ENCODE results near the gene CSTF2.
"Not testable (repeated sequence)": the region's sequence is repeated elsewhere in the genome, so short reads cannot be mapped to it uniquely, and the experiment has no call there.

Gene CSTF2, protein sequence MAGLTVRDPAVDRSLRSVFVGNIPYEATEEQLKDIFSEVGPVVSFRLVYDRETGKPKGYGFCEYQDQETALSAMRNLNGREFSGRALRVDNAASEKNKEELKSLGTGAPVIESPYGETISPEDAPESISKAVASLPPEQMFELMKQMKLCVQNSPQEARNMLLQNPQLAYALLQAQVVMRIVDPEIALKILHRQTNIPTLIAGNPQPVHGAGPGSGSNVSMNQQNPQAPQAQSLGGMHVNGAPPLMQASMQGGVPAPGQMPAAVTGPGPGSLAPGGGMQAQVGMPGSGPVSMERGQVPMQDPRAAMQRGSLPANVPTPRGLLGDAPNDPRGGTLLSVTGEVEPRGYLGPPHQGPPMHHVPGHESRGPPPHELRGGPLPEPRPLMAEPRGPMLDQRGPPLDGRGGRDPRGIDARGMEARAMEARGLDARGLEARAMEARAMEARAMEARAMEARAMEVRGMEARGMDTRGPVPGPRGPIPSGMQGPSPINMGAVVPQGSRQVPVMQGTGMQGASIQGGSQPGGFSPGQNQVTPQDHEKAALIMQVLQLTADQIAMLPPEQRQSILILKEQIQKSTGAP

DNA sequence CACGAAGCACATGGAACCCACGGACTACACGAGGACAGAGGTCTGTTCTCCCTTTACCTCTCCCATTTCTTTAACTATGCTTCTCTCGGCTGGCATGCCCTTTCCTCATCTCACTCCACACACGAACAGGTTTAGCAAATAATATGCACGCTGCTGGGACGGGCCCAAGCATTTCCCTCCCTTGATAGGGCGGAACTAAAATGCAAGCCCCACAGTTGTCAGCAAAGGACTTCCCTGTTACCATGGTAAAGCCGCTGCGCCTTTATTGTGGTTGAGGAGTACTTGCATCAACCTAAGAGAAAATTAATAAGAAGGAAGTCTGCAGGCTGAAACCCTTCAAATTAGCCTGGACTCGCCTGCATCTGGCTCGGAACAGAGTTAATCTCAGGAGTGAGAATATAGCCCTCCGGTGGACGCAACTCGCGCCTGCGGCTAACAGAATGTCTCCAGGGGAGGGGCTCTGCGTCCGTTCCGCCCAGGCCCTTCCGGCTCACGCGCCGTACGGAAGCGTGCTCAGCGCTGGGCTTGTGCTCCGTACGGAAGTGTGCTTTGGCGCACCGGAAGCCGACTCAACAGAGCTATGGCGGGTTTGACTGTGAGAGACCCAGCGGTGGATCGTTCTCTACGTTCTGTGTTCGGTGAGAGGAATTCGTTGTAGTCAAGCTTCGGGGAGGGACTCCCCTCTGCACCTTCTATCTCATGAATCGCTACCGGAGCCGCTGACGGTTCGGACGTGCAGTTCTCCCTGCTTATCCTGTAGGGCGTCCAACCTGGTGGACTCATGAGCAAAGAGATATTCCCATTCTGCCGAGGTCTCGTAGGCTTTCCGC is at the start of gene CSTF2:
TSS of gene CSTF2 (plus strand) at position 555 of the 830 bp plus-strand sequence. CDS start at position 581, 26 bp downstream.
- peak; percentile 77 for DNase-seq

DNA sequence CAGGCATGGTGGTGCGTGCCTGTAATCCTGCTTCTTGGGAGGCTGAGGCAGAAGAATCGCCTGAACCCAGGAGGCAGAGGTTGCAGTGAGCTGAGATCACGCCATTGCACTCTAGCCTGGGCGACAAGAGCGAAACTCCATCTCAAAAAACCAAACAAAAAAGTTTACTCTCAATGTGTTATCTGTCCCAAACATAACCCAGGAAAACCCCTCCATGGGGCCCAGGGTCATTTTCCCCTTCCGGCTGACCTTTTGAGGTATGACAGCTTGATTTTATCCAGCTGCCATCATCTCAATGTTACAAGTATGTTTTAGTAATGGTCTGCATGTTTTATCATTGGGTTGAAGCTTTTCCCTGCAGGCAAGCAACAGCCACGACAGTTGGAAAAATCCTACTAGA is 23.8 kb upstream of the CSTF2 start:
- DNase-seq = not testable (repeated sequence)

DNA sequence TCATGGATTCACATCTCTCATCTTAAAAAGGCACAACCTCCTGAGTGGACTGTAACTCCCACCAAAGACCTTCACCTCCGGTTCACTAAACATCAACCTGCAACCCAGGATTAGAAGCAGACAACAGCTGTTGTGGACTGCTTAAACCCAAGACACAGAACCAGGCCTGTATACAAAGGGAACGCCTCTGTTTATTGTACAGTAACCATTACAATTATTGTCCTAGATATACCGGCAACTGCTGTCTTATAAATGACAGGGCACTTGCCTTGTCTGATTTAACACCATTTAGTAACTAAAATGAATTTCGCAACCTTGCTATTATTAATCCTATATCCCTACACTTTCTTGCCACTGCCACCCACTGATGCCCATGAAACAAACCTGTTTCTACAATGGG is 22.8 kb upstream of the CSTF2 start:
- no peak for DNase-seq

DNA sequence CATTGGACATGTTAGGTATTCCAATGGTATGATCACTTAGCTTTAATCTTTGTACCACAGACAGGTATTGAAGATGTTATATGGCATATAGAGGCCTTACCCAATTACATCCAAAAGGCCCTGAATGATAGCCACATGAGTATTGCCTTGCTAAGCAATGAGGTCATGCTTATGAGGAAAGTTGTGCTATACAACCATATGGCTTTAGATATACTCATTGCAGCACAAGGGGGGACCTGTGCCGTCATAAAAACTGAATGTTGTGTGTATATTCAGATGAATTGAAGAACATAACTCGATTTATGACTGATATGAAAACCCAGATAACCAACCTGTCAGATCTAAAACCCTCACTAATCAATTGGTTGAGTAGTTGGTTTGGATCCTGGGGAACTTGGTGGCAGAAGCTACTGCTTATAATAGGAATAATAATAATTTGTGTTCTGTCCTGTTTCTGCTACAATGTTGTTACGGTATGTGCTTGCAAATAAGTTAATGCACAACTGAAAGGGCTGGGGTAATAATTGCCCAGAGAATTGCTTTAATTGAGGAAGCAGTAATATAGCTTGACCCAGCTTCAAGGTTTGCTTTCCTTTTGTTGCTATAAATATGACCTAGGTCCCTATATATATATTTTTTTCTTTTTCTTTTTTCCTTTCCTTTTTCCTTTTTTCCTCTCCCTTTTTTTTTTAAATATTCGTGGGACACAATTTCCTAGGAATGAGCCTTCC is 21.5 kb upstream of the CSTF2 start:
- DNase-seq = no peak

DNA sequence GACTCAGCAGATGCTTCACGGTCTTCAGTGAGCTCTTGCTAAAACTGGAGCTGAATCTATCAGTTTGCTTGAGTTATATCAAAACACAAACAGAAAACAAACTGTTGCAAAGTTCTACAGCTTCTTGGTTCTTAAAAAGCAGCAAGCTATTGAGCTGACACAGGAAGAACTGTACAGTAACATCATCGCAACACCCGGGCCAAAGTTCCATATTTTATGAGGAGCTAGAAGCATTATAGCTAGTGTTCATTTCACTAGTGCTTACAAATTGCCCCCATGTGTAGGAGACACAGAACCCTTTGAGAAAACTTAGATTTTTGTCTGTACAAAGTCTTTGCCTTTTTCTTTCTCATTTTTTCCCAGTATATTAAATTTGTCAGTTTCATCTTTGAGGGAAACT is 17.3 kb upstream of the CSTF2 start:
- DNase-seq = no peak

DNA sequence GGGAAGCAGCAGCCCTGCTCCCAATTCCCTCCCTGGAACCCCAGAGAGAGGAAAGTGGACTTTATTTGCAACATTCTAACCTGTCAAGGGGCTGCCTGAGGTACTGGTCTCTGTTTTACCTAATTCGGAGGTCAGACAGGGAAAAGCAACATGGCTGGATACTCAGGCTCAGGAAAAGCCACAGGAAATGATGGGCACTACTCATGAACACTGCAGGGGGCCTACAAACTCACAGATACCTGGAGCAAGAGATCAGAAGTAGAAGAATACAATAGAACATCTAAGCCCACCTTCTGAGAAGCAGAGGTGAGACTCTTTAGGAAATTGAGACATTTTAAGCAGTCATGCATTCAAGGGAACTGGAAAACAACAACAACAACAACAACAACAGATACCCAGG is 15.4 kb upstream of the CSTF2 start:
- DNase-seq = no peak

DNA sequence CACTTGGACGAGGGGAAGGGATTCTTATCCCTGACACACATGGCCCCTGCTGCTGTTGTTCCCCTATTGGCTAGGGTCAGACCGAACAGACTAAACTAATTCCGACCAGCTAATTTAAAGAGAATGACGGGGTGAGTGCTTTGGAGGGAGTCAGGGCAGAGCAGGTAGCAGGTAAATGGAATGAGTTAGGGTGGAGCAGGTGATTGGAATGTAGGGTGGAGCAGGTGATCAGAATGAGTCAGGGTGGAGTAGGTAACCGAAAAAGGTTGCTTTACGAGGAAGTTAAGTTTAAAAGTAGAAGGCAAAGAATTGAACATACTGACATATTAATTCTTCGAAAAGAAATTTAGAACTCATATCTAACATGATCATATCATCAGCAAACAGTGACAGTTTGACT is 11.9 kb upstream of the CSTF2 start:
- not testable (repeated sequence) for DNase-seq

DNA sequence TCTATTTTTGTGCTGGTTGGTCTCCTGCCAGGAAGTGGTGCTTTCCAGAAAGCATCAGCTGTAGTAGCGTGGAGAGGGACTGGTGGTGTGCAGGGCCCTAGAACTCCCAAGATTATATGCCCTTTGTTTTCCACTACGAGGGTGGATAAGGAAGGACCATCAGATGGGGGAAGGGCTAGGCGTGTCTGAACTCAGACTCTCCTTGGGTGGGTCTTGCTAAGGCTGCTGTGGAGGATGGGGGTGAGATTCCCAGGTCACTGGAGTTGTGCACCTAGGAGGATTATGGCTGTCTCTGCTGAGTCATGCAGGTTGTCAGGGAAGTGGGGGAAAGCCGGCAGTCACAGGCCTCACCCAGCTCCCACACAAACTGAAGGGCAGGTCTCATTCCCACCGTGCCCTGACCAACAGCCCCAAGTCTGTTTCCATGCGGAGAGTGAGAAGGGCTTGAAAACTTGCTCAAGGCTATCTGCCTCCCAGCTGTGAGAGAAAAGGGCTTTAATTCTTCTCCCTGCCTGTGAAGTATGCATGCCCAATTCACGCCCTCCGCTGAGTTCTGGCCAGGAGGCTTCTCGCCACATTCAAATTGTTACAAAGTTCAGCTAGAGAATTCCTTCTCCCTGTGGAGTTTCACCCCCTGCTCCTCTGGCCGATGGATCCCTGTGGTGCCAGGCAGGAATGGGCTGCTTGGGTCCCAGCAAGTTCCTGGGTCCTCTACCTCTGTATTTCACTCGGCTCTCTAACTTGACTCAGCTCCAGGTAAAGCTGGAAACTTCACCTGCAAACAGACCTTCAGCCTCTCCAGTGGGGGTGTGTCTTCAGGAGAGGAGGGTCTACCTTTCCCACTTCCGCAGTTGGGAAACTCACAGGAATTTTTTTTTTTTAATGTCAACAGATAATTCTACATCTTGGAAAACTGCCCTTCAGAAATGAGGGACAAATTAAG is 7.7 kb upstream of the CSTF2 start:
- no peak for DNase-seq

DNA sequence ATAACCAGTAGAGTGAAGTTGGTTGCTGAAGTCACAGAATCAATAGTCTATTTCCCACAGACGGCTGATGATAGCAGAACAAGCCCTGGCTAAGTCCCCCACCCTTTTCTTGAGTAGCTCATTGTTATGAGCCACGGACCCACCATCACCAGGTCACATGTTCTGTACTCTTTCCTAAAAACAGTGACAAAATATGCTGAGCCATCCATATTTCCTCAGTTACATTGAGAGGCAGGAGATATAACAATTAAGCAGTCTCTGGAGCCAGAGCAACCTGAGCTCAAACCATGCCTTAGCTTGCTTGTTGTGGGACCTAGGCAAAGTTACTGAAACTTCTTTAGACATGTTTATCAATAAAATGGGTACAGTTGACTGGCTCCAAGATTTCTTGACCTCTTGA is 2.9 kb upstream of the CSTF2 start:
- DNase-seq = no peak

DNA sequence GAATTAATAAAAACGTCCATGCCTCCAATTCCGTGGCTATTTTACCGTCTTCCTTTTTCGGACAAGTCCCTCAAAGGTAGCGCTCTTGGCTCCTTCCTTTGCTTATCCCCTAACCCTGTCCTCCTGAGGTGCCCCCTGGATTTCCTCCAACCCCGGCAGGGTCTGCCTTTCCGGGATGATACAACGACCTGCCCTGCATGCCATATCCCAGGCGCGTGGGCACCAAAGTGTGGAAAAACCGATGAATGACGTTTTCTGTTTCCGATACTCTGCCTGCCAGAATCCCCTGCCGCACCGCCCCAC is 706 bp upstream of the CSTF2 start:
- no peak for DNase-seq

DNA sequence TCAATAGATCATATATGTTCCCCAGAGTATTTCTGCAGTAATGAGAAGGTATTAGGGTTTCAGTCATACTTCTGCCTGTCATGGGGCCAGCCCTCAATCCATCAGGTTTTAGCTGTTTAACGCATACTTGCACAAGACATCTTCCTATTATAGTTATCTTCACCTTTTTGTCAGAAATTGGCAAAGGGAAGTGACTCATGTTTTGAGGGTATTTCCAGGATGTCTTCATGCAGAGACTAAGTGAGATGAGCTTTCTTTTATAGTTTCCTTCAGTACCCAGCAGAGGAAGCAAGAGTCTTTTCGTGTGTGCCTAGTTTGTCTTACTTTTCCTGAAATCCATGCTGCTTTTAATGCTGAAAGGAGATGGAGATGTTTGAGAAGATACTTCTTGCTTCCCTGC is 9.5 kb downstream of the CSTF2 start:
- peak; percentile 68 for DNase-seq

DNA sequence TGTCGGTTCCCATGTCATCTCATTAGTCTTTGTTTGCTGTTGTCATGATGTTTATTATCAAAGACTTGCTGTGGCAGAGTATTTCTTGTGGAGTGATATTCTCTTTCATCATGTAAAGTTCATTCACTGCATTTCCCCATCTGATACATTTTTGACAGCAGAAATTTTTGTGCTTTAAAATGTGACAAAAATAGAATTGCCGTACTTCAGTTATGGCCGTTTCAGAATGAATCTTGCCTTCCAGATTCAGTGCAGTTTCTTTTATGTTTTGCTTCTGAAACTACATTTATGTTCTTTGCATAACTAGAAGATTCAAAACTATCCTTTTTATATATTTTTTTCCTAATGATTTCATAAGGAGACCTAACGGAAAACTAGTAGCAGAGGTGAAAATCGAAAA is 10.0 kb downstream of the CSTF2 start:
- DNase-seq = peak; percentile 0

DNA sequence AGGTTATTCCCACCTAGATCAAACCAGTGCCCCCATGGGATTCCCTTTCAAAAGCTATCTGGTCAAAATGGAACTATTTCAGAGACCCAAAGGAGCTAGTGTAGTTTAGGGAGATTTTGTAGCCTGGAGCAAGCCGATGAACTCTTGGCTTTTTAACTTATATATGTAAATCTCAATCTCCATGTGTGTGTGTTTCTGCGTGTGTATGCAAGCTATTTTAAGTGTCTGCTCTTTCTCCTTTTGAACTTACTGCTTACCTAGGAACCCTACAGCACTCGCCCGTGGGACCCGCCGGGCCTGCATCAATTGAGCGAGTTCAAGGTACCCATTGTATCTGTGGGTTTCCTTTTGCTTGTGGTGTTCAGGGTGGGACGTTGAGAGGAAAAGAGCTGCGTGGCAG is 10.4 kb downstream of the CSTF2 start:
- peak; percentile 3 for DNase-seq

DNA sequence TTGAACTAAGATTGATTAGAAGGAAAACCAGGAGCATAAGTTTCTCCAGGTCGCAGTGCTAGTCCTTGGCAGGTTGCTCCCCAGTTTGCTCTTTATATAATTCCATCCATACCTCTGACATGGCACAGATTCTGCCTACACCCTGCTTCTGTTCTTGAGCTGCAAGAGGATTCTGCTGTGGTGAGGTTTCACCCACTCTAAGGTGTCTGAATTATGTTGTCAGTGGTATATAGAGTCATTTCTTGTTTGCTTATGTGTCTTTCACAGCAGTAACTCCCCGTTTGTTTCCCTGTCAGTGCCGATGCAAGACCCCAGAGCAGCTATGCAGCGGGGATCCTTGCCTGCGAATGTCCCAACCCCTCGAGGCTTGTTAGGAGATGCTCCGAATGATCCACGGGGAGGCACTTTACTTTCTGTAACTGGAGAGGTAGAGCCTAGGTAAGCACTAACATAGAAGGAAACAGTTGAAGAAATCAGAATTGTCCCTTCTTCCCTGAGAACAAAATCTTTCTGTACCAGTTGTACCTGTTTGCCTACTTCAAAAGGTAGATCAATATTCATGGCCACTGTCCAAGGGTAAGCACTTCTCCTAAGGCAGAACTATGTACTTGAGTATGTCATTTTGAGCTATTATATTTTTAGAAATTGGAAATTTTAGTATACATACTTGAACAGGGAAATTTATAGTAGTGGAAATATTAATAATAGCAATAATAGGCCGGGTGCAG is 11.2 kb downstream of the CSTF2 start:
- DNase-seq = no peak

DNA sequence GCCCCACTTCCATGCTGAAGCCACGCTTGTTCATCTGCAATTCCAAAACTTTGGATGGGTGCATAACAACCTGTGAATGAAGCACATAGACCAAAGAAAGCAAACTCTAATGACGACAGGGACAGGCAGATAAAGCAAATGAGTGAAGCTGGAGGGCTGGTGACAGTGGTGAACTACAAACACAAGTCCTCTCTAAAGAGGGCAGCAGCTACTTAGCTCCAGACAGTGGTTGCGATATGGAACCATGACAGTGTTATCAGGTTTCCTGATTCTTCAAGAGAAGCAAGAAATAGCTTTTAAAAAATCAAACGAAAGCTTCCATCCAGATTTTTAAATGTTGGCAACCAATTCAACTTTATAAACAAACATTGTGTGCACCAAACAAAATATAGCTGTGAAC is 30.1 kb downstream of the CSTF2 start:
- DNase-seq = no peak

DNA sequence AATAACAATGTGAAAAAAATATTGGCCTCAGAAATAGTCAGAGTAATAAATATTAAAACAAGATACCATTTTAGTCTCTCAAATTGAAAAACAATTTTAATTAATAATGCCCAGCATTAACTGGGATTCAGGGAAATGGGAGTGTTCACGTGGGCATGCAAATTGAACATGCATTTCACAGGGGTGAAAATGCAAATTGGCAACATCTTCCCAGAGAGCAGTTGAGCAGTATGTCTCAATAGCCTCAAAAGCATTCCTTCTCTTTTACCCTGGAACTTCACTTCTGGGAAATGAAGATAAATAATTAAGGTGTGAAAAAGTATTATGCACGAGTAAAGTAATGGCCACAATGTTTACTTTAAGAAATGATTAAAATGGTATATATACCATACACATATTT is 32.6 kb downstream of the CSTF2 start:
- no peak for DNase-seq

DNA sequence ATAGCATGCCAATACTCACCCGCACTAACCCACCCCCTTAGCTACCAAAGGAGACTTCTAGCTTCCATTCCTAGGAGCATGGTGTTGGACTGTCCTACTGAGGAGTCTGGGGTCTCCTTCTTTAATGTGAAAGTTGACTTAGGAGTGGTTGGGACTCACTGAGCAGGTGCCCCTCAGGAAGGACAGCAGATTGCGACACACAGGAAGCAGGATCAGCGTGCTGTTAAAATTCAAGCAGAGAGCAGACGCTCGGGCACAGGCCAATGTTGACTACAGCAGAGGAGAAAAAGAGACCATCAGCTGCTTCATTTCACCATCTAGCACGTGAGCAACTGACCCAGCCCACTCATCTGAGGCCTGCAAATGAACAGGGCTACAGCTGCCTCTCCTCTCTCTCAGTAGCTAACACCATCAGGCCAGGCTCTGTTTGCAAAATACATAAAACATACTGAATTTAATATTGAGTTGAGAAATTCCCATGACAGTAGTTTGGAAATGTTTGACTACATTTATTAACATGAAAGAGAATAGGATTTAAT is 43.2 kb downstream of the CSTF2 start:
- DNase-seq = no peak

DNA sequence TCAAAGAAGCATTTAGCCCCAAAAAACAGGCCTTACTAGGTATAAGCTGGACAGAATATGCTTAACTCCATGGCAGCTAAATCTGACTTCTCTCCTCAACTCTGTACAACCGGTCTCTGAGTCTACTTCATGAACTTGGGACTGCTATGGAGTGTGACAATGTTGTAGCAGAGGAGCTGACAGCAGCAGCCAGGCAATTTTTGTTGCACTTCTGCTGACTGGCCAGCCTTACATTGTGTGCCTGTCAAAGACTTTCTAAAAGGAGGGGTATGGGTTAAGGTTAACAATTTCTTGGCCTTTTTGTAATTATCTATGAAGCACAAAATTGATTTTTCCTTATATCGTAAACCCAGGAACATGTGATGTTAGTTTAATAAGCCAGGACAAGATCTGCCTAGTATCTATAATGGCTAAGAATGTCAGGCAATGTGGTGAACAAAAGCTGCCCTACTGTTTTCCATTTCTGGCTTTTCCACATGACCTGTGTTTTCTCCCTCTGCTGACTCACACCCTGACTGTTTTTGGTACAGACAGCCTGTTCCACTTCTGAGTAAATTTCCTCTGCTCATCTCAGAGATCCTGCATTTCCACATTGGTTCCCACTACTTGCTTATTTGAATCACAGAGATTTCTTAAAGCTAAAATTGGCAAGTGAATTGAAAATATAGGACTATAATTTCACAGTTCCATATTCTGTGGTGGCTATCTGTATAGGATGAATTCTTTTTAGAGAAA is 44.6 kb downstream of the CSTF2 start:
- DNase-seq = no peak

DNA sequence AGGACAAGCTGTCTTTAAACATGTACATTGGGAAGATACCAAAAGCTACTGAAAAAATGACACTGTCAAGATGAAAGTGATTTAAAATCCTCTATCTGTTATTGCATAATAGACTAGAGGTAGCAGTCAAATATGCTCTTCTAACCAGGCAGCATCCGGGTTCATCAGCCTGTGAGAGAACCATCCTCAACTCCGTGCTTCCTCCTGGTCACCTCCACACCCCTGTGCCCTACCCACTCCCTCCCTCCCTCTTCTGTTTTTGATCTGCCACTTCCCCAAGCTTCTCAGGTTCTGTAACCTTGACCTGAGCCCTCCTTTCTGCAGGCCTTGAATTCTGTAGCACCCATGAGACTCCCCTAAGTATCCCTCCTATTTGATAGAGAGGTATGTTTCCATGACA is 48.1 kb downstream of the CSTF2 start:
- DNase-seq = no peak

DNA sequence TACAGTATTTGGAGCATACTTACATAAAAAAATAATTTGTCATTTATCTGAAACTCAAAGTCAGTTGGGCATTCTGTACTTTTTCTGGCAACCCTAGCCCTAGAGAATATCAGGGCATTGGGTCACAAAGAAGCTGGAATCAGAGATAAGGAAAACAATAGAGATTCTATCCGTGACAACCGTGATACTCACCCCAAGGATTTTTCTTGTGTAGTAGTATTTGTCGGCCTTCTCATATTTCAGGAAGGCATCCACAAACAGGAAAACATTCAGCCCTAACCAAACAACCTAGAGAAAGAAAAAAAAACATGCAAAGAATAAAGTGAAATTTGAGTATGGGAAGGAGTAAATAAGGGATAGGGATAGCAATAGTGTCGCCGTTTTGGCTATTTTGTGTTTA is 50.3 kb downstream of the CSTF2 start:
- no peak for DNase-seq
